ENCODE results near the gene FAM111A. TPM values are rescaled to one million over a fixed set of nuclear protein-coding genes. Genes with fewer than 3 reads are reported as not detected.
A peak's percentile ranks its signal among the peaks of the same experiment; 100 is the strongest.

The FAM111A gene
- total and polyA plus RNA-seq, 3 donors from 2014 or later: 12.3 to 43.4 (median 41.5) TPM

GRCh38 chr11:59157433-59157832 lies 14.8 kb downstream of the FAM111A start:
- no peaks in the 10 kb centered on the region for H3K36me3 ChIP-seq (ENCODE audit: low read depth, missing control alignments)
- no peak overlapping the region for H3K27ac ChIP-seq
- 80 to 83% methylated on average over 3 of the region's 3 CpGs for WGBS, 2 donors
- DNase-seq: no peak
- H3K4me1 ChIP-seq: peaks cover 4% of the 10 kb centered on the region
- no peak overlapping the region for H3K4me3 ChIP-seq
- intact Hi-C loops (cut with DNase I; ENCODE audit: low total_unique reads): no loop called here
- TF ChIP-seq CTCF (IDR thresholded peaks at IDR 0.05) (no peak), POLR2A (IDR thresholded peaks at IDR 0.05) (no peak)
- no peaks in the 10 kb centered on the region for H3K9me3 ChIP-seq
- no peaks in the 10 kb centered on the region for H3K27me3 ChIP-seq

DNA sequence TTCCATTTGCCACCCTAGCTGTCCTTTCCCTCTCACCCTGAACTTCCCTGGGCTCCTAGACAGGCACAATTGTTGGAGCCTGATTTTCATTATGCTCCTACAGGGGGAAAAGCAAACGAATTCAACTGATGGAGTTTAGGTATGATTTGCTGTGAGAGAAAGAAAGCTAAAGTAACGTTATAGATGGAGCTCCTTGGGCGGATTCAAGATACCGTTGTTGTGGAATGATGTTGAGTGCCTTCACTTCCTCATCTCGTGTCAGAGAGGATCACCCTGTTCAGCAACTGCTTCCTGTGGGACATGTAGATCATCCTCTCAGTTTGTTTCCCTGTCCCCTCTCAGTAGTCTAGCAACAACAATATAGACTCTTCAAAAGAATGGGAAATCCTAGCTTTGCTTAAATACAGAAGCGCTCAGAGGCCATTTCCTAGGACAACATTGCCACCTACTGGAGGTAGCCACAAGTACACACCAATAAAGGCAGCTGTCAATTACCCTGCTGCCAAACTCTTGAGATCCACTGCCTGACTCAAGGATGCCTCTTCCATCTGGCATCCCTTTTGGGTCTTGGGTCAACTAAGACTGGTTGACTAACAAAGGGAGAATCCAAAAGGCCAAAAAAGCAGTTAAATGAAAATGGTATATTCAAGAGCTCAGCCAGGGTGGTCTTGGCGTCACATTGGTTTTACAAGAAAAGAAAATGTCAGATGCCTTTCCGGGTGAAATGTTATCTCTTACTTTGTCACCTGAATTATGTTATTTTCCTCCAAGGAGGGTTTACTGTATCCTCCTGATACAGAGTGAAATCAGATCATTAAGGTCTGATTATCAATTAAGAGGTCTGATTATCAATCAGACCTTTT lies 15.8 kb downstream of the FAM111A start:
- no peaks in the 10 kb centered on the region for H3K9me3 ChIP-seq
- peaks cover 4% of the 10 kb centered on the region for H3K4me1 ChIP-seq
- H3K27me3 ChIP-seq: no peaks in the 10 kb centered on the region
- intact Hi-C loops (cut with DNase I; ENCODE audit: low total_unique reads): no loop called here
- no peak overlapping the region for H3K27ac ChIP-seq
- TF ChIP-seq POLR2A (IDR thresholded peaks at IDR 0.05) (no peak), CTCF (IDR thresholded peaks at IDR 0.05) (peak; percentile 56 to 79 (median 75))
- peak; percentile 76 for DNase-seq
- no peak overlapping the region for H3K4me3 ChIP-seq
- no peaks in the 10 kb centered on the region for H3K36me3 ChIP-seq (ENCODE audit: low read depth, missing control alignments)
- 37 to 40% methylated on average over 8 of the region's 8 CpGs for WGBS, 2 donors

- Histone ChIP-seq H3K27me3 (no peaks in the 10 kb centered on the region), H3K4me1 (no peaks in the 10 kb centered on the region), H3K9me3 (no peaks in the 10 kb centered on the region), H3K27ac (no peak overlapping the region), H3K36me3 (ENCODE audit: low read depth, missing control alignments) (no peaks in the 10 kb centered on the region), H3K4me3 (no peak overlapping the region)
- TF ChIP-seq CTCF (IDR thresholded peaks at IDR 0.05) (no peak), POLR2A (IDR thresholded peaks at IDR 0.05) (no peak)
- 59 to 63% methylated on average over 3 of the region's 3 CpGs for WGBS, 2 donors
- no peak for DNase-seq
- intact Hi-C loops (cut with DNase I; ENCODE audit: low total_unique reads): no loop called here
These were observed 21.4 kb downstream of the FAM111A start for GRCh38 chr11:59164028-59164427.

GRCh38 chr11:59171508-59172322 lies 29.1 kb downstream of the FAM111A start, which contains the start of gene DTX4:
TSS of gene DTX4 (plus strand) at chr11:59172132. CDS start at chr11:59172596, 464 bp downstream.
- 1% methylated on average over 33 to 38 of the region's 64 CpGs for WGBS, 2 donors
- intact Hi-C loops (cut with DNase I; ENCODE audit: low total_unique reads): loop anchor here (5.0 to 10.0 kb wide), 2 partner anchors 36 to 113 kb away; no protein-coding TSS in a partner anchor
- Histone ChIP-seq H3K36me3 (ENCODE audit: low read depth, missing control alignments) (no peaks in the 10 kb centered on the region), H3K4me1 (peaks cover 21% of the 10 kb centered on the region), H3K4me3 (peak within 1 kb of the TSS; percentile 69 to 70), H3K27ac (peak within 1 kb of the TSS; percentile 37 to 68), H3K9me3 (no peaks in the 10 kb centered on the region), H3K27me3 (no peaks in the 10 kb centered on the region)
- DNase-seq: peak; percentile 97
- TF ChIP-seq CTCF (IDR thresholded peaks at IDR 0.05) (peak; percentile 83 to 97 (median 95)), POLR2A (IDR thresholded peaks at IDR 0.05) (no peak)
